Measurements from ENCODE around the gene FBXW8.

DNA sequence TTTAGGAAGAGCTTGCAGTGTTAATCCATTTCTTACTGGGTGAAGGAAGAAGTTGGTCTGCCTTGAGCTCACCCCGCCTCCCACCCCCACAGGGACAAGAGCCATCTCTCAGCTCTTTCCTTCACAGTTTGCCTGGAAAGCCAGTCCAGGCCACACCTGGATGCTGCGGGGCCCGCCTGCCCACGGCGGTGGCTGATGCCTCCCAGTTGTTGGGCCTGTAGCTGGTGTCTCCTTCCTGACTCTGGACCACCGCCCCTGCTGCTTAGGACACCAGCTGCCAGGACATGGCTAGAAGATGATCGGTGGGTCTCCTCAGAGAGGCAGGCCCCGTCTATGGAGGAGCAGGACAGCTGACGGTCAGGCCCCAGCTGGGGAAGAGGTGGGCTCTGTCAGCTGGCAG lies 95.6 kb downstream of the FBXW8 start:
- TF ChIP-seq EZH2phosphoT487 (IDR thresholded peaks at IDR 0.05; ENCODE audit: low read depth, severe bottlenecking, unreplicated experiment) (no peak), EZH2 (IDR thresholded peaks at IDR 0.05; ENCODE audit: borderline replicate concordance) (no peak)
- TF ChIP-seq, protein P1, sequence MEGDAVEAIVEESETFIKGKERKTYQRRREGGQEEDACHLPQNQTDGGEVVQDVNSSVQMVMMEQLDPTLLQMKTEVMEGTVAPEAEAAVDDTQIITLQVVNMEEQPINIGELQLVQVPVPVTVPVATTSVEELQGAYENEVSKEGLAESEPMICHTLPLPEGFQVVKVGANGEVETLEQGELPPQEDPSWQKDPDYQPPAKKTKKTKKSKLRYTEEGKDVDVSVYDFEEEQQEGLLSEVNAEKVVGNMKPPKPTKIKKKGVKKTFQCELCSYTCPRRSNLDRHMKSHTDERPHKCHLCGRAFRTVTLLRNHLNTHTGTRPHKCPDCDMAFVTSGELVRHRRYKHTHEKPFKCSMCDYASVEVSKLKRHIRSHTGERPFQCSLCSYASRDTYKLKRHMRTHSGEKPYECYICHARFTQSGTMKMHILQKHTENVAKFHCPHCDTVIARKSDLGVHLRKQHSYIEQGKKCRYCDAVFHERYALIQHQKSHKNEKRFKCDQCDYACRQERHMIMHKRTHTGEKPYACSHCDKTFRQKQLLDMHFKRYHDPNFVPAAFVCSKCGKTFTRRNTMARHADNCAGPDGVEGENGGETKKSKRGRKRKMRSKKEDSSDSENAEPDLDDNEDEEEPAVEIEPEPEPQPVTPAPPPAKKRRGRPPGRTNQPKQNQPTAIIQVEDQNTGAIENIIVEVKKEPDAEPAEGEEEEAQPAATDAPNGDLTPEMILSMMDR (IDR thresholded peaks at IDR 0.05; ENCODE audit: poor library complexity): no peak
